Lung (tissue), 12 donors: ENCODE measurements around the gene LMBR1. TPM values are rescaled to one million over a fixed set of nuclear protein-coding genes. Genes with fewer than 3 reads are reported as not detected.
A peak's percentile ranks its signal among the peaks of the same experiment; 100 is the strongest.

Source experiments
- ATAC-seq: fragments of 200-7000 bp; cut with Tn5 transposase; one replicate; pipeline ENCODE4 v1.9.1; 2020; ENCODE audit warnings: moderate number of reproducible peaks; ENCODE audit not compliant: insufficient read depth, low FRiP score
- DNase-seq, 3 donors: peaks; one replicate each; pipeline ENCODE4 v3.0.0-alpha.2; 2013 to 2017
- H3K27ac ChIP-seq, 2 donors: one replicate each; pipeline ENCODE4 v1.5.1; 2013; ENCODE audit warnings: mild to moderate bottlenecking in 2 of 2, moderate library complexity in 2 of 2, control low read depth in 1 of 2, inconsistent platforms in 1 of 2, low read depth in 1 of 2, low read length in 1 of 2
- H3K27me3 ChIP-seq, 3 donors: one replicate each; pipeline ENCODE4 v1.5.1; 2013; ENCODE audit warnings: low read length in 2 of 3; ENCODE audit not compliant: control insufficient read depth in 3 of 3, insufficient read depth in 3 of 3
- H3K36me3 ChIP-seq, 4 donors: one replicate each; pipeline ENCODE4 v1.5.1; 2013; ENCODE audit warnings: low read length in 4 of 4, mild to moderate bottlenecking in 1 of 4, moderate library complexity in 1 of 4; ENCODE audit not compliant: control insufficient read depth in 4 of 4, insufficient read depth in 4 of 4
- H3K4me1 ChIP-seq, 5 donors: one replicate each; pipeline ENCODE4 v1.5.1; 2013; ENCODE audit warnings: low read length in 5 of 5, mild to moderate bottlenecking in 2 of 5, moderate library complexity in 1 of 5; ENCODE audit not compliant: control insufficient read depth in 5 of 5, insufficient read depth in 5 of 5
- H3K4me3 ChIP-seq: one replicate; pipeline ENCODE4 v1.5.1; 2013; ENCODE audit warnings: mild to moderate bottlenecking, control low read depth, moderate library complexity
- H3K9ac ChIP-seq, 2 donors: one replicate each; pipeline ENCODE4 v1.5.1; 2013; ENCODE audit warnings: low read length in 2 of 2, control low read depth in 1 of 2; ENCODE audit not compliant: insufficient read depth in 1 of 2
- H3K9me3 ChIP-seq, 4 donors: one replicate each; pipeline ENCODE4 v1.5.1; 2013; ENCODE audit warnings: low read length in 3 of 4, mild to moderate bottlenecking in 1 of 4, moderate library complexity in 1 of 4; ENCODE audit not compliant: control insufficient read depth in 4 of 4, insufficient read depth in 3 of 4
- WGBS, 2 donors: extraction: QIAGEN DNeasy Blood & Tissue Kit; methylation state at CpG; one replicate each; pipeline ENCODE4 v1.1.7; 2013; 5-methylcytosine and 5-hydroxymethylcytosine counted together
- polyA plus RNA-seq, 2 donors: library from polyadenylated mRNA; stranded (reverse); fragments of 200-250 nt; gene quantifications; one replicate each; pipeline ENCODE4 v1.2.1, GENCODE V29; 2013
- total RNA-seq, 2 donors: library from RNA; depleted of rRNA in 1 of 2; stranded (reverse); fragments of >200 nt in 1 of 2; gene quantifications; one replicate each; pipeline ENCODE4 v1.2.1, GENCODE V29; 2014 to 2021
- TF ChIP-seq, protein P1 (sequence below): IDR thresholded peaks from 2 replicates; pipeline ENCODE4 v1.5.1; 2012; ENCODE audit warnings: mild to moderate bottlenecking; ENCODE audit errors: control extremely low read depth, extremely low read depth
- donor health status: control.
- donor health status: control.
- donor health status: Bipolar disorder and iron deficiency.
- donor health status: healthy.
- donor health status: DM: yes; HTN: yes; CAD: no.

The LMBR1 gene
- total and polyA plus RNA-seq, 4 donors, result 9.7 to 119 (median 45.0) TPM

DNA sequence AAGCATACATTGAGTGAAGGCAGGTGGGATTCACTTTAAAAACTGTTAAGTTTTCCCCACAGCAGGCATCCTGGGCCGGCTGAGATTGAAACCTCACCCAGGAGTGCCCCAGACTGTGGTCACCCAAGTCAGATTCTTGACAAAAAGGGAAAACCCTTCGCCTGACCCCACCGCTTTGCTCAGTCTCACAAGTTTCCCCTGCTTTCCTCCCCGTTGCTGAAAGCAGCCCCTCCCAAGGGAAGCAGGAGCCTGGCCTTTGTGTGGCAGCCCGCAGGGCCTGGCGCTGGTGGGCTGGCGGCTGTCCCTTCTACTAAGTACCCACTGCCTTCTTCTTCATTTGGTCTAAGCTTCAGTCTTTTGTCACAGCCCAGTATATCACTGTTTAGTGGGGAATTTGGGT lies 236.4 kb downstream of the LMBR1 start:
- Histone ChIP-seq H3K4me1 (peaks cover 0 to 8% (median 0%) of the 10 kb centered on the region in 5 donors), H3K27me3 (peaks cover 0 to 2% (median 0%) of the 10 kb centered on the region in 3 donors), H3K9me3 (no peaks in the 10 kb centered on the region), H3K4me3 (no peak overlapping the region), H3K9ac (no peak overlapping the region), H3K36me3 (no peaks in the 10 kb centered on the region), H3K27ac (no peak overlapping the region)
- DNase-seq (peak in 1 of 3 donors; percentile 25), ATAC-seq (no peak)
- 69 to 71% methylated on average over 7 of the region's 7 CpGs for WGBS, 2 donors
- TF ChIP-seq, protein P1, sequence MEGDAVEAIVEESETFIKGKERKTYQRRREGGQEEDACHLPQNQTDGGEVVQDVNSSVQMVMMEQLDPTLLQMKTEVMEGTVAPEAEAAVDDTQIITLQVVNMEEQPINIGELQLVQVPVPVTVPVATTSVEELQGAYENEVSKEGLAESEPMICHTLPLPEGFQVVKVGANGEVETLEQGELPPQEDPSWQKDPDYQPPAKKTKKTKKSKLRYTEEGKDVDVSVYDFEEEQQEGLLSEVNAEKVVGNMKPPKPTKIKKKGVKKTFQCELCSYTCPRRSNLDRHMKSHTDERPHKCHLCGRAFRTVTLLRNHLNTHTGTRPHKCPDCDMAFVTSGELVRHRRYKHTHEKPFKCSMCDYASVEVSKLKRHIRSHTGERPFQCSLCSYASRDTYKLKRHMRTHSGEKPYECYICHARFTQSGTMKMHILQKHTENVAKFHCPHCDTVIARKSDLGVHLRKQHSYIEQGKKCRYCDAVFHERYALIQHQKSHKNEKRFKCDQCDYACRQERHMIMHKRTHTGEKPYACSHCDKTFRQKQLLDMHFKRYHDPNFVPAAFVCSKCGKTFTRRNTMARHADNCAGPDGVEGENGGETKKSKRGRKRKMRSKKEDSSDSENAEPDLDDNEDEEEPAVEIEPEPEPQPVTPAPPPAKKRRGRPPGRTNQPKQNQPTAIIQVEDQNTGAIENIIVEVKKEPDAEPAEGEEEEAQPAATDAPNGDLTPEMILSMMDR, result no peak

DNA sequence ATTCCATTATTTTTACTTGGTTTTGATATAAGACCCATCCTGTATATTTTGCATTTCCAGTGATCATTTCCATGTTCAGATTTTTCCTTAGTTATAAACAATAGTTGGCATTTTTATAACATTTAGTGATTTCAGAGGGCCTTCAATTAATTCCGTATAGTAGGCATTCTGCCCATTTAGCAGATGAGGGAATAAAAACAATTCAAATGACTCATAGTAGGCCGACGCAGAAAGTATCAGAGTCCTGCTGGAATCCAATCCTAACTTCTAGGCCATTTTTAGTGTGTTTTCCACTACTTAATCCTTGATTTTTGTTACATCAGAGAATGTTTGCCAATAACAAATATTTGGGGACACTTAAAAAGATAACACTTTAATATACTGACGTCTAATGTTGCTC lies 237.0 kb downstream of the LMBR1 start:
- TF ChIP-seq, protein P1, result no peak
- peaks cover 0 to 2% (median 0%) of the 10 kb centered on the region in 3 donors for H3K27me3 ChIP-seq

DNA sequence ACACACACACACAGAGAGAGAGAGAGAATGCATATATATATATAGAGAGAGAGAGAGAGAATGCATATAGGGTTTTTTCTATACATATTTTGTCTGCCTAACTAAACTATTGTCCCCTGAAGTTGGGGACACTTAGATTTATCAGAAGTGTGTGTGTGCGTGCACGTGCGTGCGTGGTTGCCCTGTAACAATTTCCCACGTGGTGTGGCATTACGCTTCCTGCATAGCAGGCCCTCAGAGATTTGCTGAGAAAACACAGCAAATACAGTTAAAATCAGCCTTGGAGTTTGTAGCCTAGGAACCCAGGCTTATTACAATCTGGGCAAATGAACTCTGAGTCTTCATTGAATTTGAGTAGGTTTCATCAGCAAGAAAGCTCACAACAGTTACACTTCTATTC lies 237.7 kb downstream of the LMBR1 start:
- TF ChIP-seq, protein P1, result no peak
- H3K27me3 ChIP-seq, result peaks cover 0 to 2% (median 0%) of the 10 kb centered on the region in 3 donors
- H3K4me1 ChIP-seq, result peaks cover 0 to 8% (median 0%) of the 10 kb centered on the region in 5 donors
- ATAC-seq (no peak), DNase-seq (no peak)
- 80 to 83% methylated on average over 6 of the region's 6 CpGs for WGBS, 2 donors
- no peak overlapping the region for H3K27ac ChIP-seq
- H3K9ac ChIP-seq, result no peak overlapping the region
- H3K4me3 ChIP-seq, result no peak overlapping the region
- no peaks in the 10 kb centered on the region for H3K36me3 ChIP-seq
- H3K9me3 ChIP-seq, result no peaks in the 10 kb centered on the region

More for the DNA sequence above, 237.0 kb downstream of the LMBR1 start:
- no peak overlapping the region for H3K9ac ChIP-seq
- no peaks in the 10 kb centered on the region for H3K9me3 ChIP-seq
- DNase-seq, result no peak
- no peak overlapping the region for H3K4me3 ChIP-seq
- peaks cover 0 to 8% (median 0%) of the 10 kb centered on the region in 5 donors for H3K4me1 ChIP-seq
- ATAC-seq, result no peak
- WGBS, 2 donors, result 74 to 86% methylated on average over 4 of the region's 4 CpGs
- H3K36me3 ChIP-seq, result no peaks in the 10 kb centered on the region
- no peak overlapping the region for H3K27ac ChIP-seq
